Breast epithelium (tissue), 4 donors: ENCODE results near the gene OR1J1. TPM values are rescaled to one million over a fixed set of nuclear protein-coding genes. Genes with fewer than 3 reads are reported as not detected.

ENCODE experiments used
- DNase-seq, 2 donors: peaks; one replicate each; pipeline ENCODE4 v3.0.0-alpha.2; 2019; ENCODE audit warnings: low spot score in 2 of 2
- H3K27ac ChIP-seq, 2 donors: fragments of 200-600 bp; sonication (generic) in 1 of 2; one replicate each; pipeline ENCODE4 v1.5.1; 2016 to 2019; ENCODE audit warnings: mild to moderate bottlenecking in 1 of 2
- H3K27me3 ChIP-seq, 2 donors: fragments of 200-600 bp; sonication (generic) in 1 of 2; one replicate each; pipeline versions ENCODE4 v1.5.1 to v1.6.0; 2017 to 2019; ENCODE audit warnings: control low read depth in 1 of 2, mild to moderate bottlenecking in 1 of 2
- H3K36me3 ChIP-seq: fragments of 200-600 bp; one replicate; pipeline ENCODE4 v1.5.1; 2019
- H3K4me1 ChIP-seq, 2 donors: fragments of 200-600 bp; sonication (generic); one replicate each; pipeline ENCODE4 v1.5.1; 2016 to 2019; ENCODE audit warnings: control low read depth in 1 of 2
- H3K4me3 ChIP-seq, 3 donors: fragments of 200-600 bp; sonication (generic); 1 replicate in 2 of 3; 2 replicates in 1 of 3; pipeline ENCODE4 v1.5.1; 2016 to 2019; ENCODE audit warnings: mild to moderate bottlenecking in 3 of 3, moderate library complexity in 2 of 3
- H3K9me3 ChIP-seq, 2 donors: fragments of 200-600 bp; sonication (generic) in 1 of 2; one replicate each; pipeline ENCODE4 v1.5.1; 2016 to 2019; ENCODE audit warnings: control low read depth in 1 of 2
- CTCF ChIP-seq, 3 donors: fragments of 450-650 bp; IDR thresholded peaks; one replicate each; pipeline ENCODE4 v1.5.1; 2016 to 2017; ENCODE audit warnings: antibody characterized with exemption in 3 of 3, mild to moderate bottlenecking in 3 of 3, moderate library complexity in 3 of 3
- POLR2A ChIP-seq: fragments of 450-650 bp; IDR thresholded peaks from one replicate; pipeline ENCODE4 v1.6.1; 2016; ENCODE audit warnings: antibody characterized with exemption, mild to moderate bottlenecking, moderate library complexity
- POLR2AphosphoS5 ChIP-seq, 3 donors: sonication (generic); formaldehyde crosslinking; IDR thresholded peaks; one replicate each; pipeline ENCODE4 v1.6.1; 2017; ENCODE audit warnings: antibody characterized with exemption in 3 of 3
- intact Hi-C: fragments of 100-400 bp; cut with DNase I; formaldehyde crosslinking; loops from one replicate; pipeline ENCODE4 v1.15.1; 2023; ENCODE audit warnings: low total_unique reads
- total RNA-seq, 3 donors: library from RNA; depleted of rRNA; stranded (reverse); fragments of >200 nt; gene quantifications; one replicate each; pipeline ENCODE4 v1.1.0, GENCODE V29; 2016

Gene OR1J1
- total RNA-seq, 3 donors from 2014 or later: not detected

- no peaks in the 10 kb centered on the region for H3K4me1 ChIP-seq
- no peaks in the 10 kb centered on the region for H3K9me3 ChIP-seq
- peak overlapping the region; percentile 38 to 60 (median 44) for H3K4me3 ChIP-seq
- intact Hi-C loops: no loop called here
- no peaks in the 10 kb centered on the region for H3K36me3 ChIP-seq
- DNase-seq: peak; percentile 76 to 81
- peak overlapping the region; percentile 35 to 41 for H3K27ac ChIP-seq
- TF ChIP-seq POLR2AphosphoS5 (IDR thresholded peaks at IDR 0.05) (peak in 2 of 3 donors; percentile 45 to 53), POLR2A (no peak), CTCF (IDR thresholded peaks at IDR 0.05) (peak; percentile 87 to 91 (median 89))
- no peaks in the 10 kb centered on the region for H3K27me3 ChIP-seq
These were observed 12.8 kb downstream of the OR1J1 start for GRCh38 chr9:122464633-122465567.

- Histone ChIP-seq H3K4me1 (no peaks in the 10 kb centered on the region), H3K36me3 (no peaks in the 10 kb centered on the region), H3K27ac (peak overlapping the region; percentile 35 to 41), H3K4me3 (peak overlapping the region; percentile 38 to 60 (median 44)), H3K9me3 (no peaks in the 10 kb centered on the region), H3K27me3 (no peaks in the 10 kb centered on the region)
- no peak for DNase-seq
- no peak for TF ChIP-seq POLR2A
- TF ChIP-seq CTCF (IDR thresholded peaks at IDR 0.05): no peak
- TF ChIP-seq POLR2AphosphoS5 (IDR thresholded peaks at IDR 0.05): no peak
- intact Hi-C loops: no loop called here
These were observed 13.7 kb downstream of the OR1J1 start for GRCh38 chr9:122463828-122464632.

- Histone ChIP-seq H3K9me3 (no peaks in the 10 kb centered on the region), H3K4me1 (no peaks in the 10 kb centered on the region), H3K4me3 (no peak overlapping the region), H3K36me3 (no peaks in the 10 kb centered on the region), H3K27ac (no peak overlapping the region), H3K27me3 (no peaks in the 10 kb centered on the region)
- TF ChIP-seq POLR2AphosphoS5 (IDR thresholded peaks at IDR 0.05) (no peak), CTCF (IDR thresholded peaks at IDR 0.05) (no peak), POLR2A (no peak)
- intact Hi-C loops: loop anchor here (2.0 kb wide), 1 partner anchor 43 kb away; no protein-coding TSS in a partner anchor
- no peak for DNase-seq
These were observed 19.9 kb downstream of the OR1J1 start for GRCh38 chr9:122457787-122458186.

GRCh38 chr9:122456123-122456522 lies 21.6 kb downstream of the OR1J1 start:
- no peaks in the 10 kb centered on the region for H3K9me3 ChIP-seq
- no peak overlapping the region for H3K4me3 ChIP-seq
- H3K4me1 ChIP-seq: no peaks in the 10 kb centered on the region
- no peaks in the 10 kb centered on the region for H3K36me3 ChIP-seq
- intact Hi-C loops: no loop called here
- DNase-seq: no peak
- H3K27ac ChIP-seq: no peak overlapping the region
- TF ChIP-seq POLR2A (no peak), POLR2AphosphoS5 (IDR thresholded peaks at IDR 0.05) (no peak), CTCF (IDR thresholded peaks at IDR 0.05) (no peak)
- no peaks in the 10 kb centered on the region for H3K27me3 ChIP-seq
